Astrocyte (in vitro differentiated cells and primary cell): Measurements from ENCODE around the gene MYO1E.

ENCODE experiments used
- EZH2 ChIP-seq: IDR thresholded peaks from 2 replicates; pipeline ENCODE4 v1.6.1; 2012; ENCODE audit warnings: mild to moderate bottlenecking, low read length, inconsistent platforms; ENCODE audit not compliant: insufficient read depth
- TF ChIP-seq, protein P1 (sequence below): IDR thresholded peaks from 2 replicates; pipeline ENCODE4 v1.5.1; 2011; ENCODE audit warnings: low read depth, mild to moderate bottlenecking, inconsistent platforms, low read length, moderate library complexity; ENCODE audit not compliant: insufficient read depth

DNA sequence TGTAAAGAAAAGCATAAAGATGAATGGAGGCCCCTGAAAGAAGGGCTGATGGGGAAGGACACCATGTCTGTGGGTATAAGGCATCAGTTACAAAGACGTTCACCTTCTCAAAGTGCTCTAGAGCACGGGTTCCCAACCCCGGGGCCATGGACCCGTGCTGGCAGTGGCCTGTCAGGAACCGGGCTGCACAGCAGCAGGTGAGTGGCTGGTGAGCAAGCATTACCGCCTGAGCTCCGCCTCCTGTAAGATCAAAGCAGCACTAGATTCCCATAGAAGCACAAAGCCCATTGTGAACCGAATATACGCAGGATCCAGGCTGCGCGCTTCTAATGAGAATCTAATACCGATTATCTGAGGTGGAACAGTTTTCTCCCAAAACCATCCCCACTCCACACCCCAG lies 25.7 kb downstream of the MYO1E start:
- TF ChIP-seq, protein P1, sequence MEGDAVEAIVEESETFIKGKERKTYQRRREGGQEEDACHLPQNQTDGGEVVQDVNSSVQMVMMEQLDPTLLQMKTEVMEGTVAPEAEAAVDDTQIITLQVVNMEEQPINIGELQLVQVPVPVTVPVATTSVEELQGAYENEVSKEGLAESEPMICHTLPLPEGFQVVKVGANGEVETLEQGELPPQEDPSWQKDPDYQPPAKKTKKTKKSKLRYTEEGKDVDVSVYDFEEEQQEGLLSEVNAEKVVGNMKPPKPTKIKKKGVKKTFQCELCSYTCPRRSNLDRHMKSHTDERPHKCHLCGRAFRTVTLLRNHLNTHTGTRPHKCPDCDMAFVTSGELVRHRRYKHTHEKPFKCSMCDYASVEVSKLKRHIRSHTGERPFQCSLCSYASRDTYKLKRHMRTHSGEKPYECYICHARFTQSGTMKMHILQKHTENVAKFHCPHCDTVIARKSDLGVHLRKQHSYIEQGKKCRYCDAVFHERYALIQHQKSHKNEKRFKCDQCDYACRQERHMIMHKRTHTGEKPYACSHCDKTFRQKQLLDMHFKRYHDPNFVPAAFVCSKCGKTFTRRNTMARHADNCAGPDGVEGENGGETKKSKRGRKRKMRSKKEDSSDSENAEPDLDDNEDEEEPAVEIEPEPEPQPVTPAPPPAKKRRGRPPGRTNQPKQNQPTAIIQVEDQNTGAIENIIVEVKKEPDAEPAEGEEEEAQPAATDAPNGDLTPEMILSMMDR = no peak
- no peak for TF ChIP-seq EZH2
